GM08714 (cell line): ENCODE results near the gene EFEMP2.

Experiments
- H3K4me3 ChIP-seq: fragments of 200-500 bp; sonication (Bioruptor generic); 2 replicates; pipeline ENCODE4 v1.5.1; 2014; ENCODE audit warnings: mild to moderate bottlenecking, low read length, inconsistent platforms
- ZNF274 ChIP-seq: IDR thresholded peaks from 2 replicates; pipeline ENCODE4 v1.6.1; 2012; ENCODE audit warnings: mild to moderate bottlenecking, low read depth, low read length

Gene EFEMP2

DNA sequence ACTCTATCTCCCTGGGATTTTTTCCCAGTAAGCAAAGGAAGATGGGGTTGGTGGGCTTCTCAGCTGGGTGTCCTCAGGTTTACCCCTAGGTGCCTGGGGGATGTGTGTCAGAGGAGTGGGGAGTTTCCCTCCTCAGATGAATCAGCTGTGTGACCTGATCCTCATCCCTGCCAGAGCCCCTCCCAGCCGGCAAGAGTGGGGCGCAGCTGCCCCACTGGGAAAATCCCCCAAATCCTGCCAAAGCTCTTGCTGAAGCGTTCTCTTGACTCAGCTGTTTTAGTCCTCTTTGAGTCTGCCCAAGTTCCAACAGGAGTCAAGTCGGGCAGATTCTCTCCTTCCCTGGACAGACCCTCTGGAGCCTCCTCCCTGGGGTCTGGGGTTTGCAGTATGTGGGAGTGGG lies 40.2 kb upstream of the EFEMP2 start:
- no peak for TF ChIP-seq ZNF274

DNA sequence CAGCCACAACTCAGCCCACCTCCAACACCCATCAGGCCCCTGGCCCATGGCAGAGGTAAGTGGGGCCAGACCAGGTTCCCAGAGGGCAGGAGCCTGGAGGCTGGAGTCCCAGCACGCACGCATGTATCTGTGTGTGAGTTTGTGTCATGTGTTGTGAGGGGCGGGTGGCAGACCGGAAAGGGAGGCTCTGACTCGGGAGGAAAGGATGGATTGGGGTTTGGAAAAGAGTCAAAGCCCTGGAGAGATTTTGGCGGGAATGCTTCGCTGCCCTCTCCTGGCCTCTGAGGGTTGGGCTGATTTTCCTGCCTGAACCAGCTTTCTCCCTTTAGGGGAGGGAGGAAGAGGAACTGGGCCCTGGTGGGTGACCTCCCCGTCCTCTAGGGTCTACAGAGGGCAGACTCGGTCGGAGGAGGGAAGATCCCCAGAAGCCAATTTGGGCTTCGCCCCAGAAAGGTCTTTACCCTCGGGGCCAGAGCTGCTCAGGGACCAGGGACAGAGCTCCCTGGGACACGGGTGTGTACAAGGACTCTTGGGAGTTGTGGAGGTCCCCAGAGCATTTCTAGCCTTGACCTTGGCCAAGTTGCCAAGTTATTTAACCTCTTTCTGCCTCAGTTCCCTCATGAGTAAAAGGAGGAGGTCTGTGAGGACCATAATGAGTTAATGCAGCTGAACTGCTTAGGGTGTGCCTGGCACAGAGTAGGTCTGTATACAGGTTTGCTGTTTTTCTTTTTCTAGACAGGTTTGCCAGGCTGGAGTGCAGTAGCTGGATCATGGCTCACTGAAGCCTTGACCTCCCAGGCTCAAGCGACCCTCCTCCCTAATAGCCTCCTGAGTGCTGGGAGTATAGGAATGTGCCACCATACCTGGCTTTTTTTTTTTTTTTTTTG lies 39.3 kb upstream of the EFEMP2 start:
- H3K4me3 ChIP-seq, result no peak overlapping the region
- no peak for TF ChIP-seq ZNF274

More for the DNA sequence above, 40.2 kb upstream of the EFEMP2 start:
- no peak overlapping the region for H3K4me3 ChIP-seq

GRCh38 chr11:65907878-65908277 lies 35.3 kb upstream of the EFEMP2 start:
- TF ChIP-seq ZNF274, result no peak
- H3K4me3 ChIP-seq, result no peak overlapping the region

DNA sequence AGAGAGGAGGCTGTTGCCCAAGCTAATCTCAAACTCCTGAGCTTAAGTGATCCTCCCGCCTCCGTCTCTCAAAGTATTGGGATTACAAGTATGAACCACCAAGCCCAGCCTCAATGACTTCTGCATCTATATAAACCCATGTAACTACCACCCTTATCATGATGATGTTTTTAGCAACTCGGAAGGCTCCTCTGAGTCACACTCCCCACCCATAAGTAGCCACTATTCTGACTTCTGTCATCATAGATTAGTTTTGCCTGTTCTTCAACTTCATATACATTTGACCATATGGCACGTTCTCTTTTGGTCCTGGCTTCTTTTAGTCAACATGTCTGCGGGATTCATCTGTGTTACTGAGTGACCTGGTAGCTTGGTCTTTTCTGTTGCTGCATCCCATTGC lies 34.0 kb upstream of the EFEMP2 start:
- no peak overlapping the region for H3K4me3 ChIP-seq
- TF ChIP-seq ZNF274, result no peak

DNA sequence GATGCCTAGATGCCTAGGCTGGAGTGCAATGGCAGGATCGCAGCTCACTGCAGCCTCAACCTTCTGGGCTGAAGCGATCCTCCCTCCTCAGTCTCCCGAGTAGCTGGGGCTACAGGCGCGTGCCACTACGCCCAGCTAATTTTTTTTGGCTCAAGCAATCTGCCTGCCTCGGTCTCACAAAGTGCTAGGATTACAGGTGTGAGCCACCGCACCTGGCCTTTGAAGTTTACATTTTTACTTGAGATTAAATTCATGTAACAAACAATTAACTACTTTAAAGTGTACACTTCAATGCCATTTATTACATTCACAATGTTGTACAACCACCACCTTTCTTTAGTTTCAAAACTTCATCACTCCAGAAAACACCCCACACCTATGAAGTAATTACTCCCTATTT lies 31.1 kb upstream of the EFEMP2 start:
- no peak for TF ChIP-seq ZNF274

DNA sequence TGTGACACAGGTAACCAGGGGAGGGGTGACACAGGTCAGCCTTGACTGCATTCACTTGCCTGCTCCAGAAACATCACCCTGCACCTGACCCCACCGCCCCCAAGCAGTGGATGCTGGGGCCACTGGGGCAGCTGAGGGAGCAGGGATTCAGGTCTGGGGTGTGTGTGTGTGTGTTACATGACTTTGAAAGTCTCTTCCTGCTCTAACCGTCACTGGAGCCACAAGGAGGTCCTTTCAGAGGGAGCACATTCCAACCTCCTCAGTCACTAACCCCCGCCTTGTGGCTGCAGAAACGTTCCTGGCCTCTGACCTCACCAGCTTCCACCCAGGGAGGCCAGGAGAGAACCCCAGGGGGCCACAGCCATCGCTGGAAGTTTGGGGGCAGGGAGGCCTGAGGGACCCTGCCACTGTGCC lies 30.5 kb upstream of the EFEMP2 start:
- no peak for TF ChIP-seq ZNF274
- H3K4me3 ChIP-seq, result no peak overlapping the region

More for the DNA sequence above, 31.1 kb upstream of the EFEMP2 start:
- H3K4me3 ChIP-seq, result no peak overlapping the region

- no peak for TF ChIP-seq ZNF274
- no peak overlapping the region for H3K4me3 ChIP-seq
Observed at GRCh38 chr11:65900899-65901180, 28.2 kb upstream of the EFEMP2 start.

GRCh38 chr11:65900125-65900898 lies 27.7 kb upstream of the EFEMP2 start, which contains the start of gene FOSL1:
TSS of gene FOSL1 (minus strand) at chr11:65900388. CDS start at chr11:65900339, 49 bp downstream.
- H3K4me3 ChIP-seq, result peak within 1 kb of the TSS; percentile 85
- no peak for TF ChIP-seq ZNF274

DNA sequence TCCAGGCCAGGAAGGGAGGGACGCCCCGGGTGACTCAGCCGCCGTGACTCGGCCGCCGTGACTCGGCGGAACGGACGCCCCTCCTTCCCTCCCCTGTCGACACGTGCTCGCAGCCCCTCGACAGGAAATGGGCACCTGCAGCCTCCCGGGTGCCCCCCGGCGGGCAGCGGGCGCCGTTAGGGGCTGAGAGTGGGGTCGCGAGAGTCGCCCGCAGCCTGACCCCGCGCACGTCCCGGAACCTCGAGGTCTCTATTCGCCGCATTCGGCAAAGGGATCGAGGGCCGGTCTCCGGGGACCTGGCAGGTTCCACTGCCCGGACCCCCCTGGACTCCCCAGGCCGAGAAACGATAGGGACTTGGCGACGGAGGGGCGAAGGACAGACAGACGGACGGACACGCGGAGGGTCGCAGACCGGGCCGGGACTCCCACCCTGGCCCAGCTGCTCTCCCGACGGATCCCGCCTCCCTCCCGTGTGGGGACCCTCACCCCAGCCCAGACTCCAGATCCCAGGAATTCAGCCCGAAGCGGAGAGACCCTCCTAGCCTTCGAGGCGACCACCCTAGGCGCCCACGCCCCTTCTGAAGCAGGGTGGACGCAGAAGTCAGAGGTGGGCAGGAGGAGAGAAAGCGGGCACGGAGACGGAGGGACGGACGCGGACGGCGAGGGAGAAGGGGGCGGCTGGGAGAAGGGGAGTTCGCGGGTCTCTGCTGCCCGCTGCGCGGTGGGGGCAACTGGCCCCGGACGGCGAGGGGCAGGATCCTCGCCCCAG lies 26.9 kb upstream of the EFEMP2 start:
- TF ChIP-seq ZNF274, result no peak
- peak overlapping the region; percentile 85 for H3K4me3 ChIP-seq

GRCh38 chr11:65898656-65899355 lies 26.2 kb upstream of the EFEMP2 start:
- H3K4me3 ChIP-seq, result peak overlapping the region; percentile 85; the same call in 1 of the 2 replicates
- no peak for TF ChIP-seq ZNF274

DNA sequence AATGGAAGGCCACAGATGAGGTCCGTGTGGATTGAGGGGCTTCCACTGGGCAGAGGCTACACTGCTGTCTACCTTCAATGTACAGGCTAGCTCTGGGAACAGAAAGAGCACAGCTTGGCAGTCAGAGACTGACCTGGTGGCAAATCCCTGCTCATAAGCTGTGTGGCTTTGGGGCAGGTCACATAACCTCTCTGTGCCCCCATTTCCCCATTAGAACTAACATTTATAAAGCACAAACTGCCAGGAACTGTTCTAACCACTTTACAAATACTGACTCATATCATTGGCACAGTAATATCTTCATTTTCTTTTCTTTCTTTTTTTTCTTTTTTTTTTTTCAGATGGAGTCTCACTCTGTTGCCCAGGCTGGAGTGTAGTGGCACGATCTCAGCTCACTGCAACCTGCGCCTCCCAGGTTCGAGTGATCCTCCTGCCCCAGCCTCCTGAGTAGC lies 24.4 kb upstream of the EFEMP2 start:
- no peak overlapping the region for H3K4me3 ChIP-seq
- no peak for TF ChIP-seq ZNF274

DNA sequence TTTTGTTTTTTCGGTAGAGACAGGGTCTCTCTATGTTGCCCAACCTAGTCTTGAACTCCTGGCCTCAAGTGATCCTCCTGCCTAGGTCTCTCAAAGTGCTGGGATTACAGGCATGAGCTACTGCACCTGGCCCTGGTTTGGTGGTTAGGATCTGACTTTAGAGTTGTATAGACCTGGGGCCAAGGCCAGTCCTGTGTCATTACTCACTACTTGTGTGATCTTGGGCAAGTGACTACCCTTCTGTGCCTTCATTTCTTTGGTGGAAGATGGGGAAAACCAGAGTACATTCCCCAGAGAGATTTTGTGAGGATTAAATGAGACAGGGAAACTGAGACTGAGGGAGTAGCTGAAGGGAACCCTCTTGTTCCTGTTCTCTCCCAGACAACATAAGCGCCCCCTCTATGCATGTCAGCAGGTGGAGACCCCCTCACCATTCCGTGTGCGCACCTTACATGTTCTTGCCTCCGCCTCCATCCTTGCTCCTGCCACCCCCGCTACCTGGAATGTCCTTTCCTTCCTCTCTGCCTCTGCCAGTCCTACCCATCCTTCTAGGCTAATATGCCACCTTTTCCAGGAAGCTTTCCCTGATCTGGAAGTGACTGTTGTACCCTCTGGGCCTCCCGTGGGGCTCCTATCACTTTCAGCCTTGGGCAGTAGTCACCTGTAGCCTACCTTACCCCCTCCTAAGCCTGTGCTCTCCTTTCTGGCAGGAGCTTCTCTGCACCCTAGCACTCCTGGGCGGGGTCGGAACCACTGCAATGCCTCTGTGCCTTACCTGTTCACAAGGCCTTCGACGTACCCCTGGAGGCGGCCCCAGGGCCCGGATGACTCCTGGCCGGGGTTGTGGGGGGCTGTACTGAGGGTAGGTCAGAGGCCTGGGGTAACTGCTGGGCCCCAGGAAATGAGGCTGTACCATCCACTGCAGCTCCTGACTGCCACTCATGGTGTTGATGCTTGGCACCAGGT lies 23.7 kb upstream of the EFEMP2 start:
- H3K4me3 ChIP-seq, result no peak overlapping the region

More for the DNA sequence above, 23.7 kb upstream of the EFEMP2 start:
- no peak for TF ChIP-seq ZNF274
